ENCODE results near the gene HM13.

DNA sequence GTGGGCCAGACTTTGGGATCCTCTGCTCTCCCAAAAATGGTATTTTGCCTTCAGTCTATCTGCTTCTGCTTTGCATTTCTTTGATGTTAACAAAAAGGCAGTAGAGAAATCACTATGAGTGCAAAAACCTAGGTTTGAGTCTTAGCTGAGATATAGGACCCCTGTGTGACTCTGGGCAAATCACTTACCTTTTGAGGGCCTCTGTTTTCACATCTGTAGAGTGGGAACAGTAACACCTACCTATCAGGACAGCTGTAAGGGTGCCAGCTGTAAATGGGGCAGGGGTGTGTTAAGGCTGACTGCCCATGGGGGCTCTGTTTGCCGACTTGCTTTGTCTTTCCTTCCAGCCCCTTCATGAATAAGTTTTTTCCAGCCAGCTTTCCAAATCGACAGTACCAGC, 30.4 kb downstream of the HM13 start:
- TF ChIP-seq, protein P1, sequence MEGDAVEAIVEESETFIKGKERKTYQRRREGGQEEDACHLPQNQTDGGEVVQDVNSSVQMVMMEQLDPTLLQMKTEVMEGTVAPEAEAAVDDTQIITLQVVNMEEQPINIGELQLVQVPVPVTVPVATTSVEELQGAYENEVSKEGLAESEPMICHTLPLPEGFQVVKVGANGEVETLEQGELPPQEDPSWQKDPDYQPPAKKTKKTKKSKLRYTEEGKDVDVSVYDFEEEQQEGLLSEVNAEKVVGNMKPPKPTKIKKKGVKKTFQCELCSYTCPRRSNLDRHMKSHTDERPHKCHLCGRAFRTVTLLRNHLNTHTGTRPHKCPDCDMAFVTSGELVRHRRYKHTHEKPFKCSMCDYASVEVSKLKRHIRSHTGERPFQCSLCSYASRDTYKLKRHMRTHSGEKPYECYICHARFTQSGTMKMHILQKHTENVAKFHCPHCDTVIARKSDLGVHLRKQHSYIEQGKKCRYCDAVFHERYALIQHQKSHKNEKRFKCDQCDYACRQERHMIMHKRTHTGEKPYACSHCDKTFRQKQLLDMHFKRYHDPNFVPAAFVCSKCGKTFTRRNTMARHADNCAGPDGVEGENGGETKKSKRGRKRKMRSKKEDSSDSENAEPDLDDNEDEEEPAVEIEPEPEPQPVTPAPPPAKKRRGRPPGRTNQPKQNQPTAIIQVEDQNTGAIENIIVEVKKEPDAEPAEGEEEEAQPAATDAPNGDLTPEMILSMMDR (IDR thresholded peaks at IDR 0.05) = no peak
- no peak for TF ChIP-seq POLR2AphosphoS5 (IDR thresholded peaks at IDR 0.05)
- TF ChIP-seq POLR2A (IDR thresholded peaks at IDR 0.05) = no peak

Data from prostate gland (tissue), 2 donors.